ENCODE data around the gene SETD1A. TPM values are rescaled to one million over a fixed set of nuclear protein-coding genes. Genes with fewer than 3 reads are reported as not detected.
A peak's percentile ranks its signal among the peaks of the same experiment; 100 is the strongest.

Gene SETD1A
- total and polyA plus RNA-seq, 7 donors: 2.4 to 16.0 (median 5.6) TPM

DNA sequence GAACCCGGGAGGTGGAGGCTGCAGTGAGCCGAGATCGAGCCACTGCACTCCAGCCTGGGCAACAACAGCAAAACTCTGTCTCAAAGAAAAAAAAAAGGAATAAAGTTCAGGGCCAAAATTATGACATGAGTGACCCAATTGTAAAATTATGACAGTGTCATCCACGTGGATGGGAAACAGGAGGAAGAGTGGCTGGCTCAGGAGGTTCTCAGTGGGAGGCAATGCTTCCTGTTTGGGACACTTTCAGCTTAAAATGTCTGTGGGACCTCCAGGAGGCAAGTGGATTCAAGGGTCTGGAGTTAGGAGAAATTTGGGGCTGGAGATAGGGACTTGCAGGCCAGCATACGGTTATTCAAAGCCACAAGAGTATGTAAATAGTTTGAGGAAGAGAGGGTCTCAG lies 67.8 kb downstream of the SETD1A start:
- H3K27ac ChIP-seq: no peak overlapping the region
- 84 to 85% methylated on average over 5 of the region's 5 CpGs for WGBS, 2 donors

DNA sequence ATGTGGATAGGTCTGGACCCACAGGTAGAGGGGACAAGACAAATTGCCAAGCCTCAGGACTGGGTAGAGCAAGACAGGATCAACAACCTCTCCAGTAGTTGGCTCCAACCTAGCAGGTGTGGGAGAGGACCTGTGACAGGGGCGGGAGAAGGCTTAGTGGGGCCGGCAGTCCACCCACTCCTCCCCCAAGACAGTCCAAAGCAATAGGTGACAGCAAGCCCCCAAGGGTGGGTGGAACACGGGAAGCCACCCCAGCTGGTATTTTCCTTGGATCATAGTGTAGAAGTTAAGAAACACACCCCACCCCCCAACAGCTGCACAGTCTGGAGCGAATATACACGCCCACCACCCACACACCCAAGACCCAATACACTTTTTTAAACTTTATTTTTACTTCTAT lies 71.7 kb downstream of the SETD1A start:
- Histone ChIP-seq H3K27ac (no peak overlapping the region), H3K27me3 (no peaks in the 10 kb centered on the region), H3K36me3 (no peaks in the 10 kb centered on the region), H3K9me3 (no peaks in the 10 kb centered on the region), H3K4me3 (no peak overlapping the region), H3K4me1 (peaks cover 0 to 12% (median 9%) of the 10 kb centered on the region in 4 donors)
- intact Hi-C loops (cut with DNase I): no loop called here
- WGBS, 2 donors: 92% methylated on average over 5 of the region's 5 CpGs
- DNase-seq: no peak
- no peak for TF ChIP-seq EP300 (IDR thresholded peaks at IDR 0.05)
- TF ChIP-seq POLR2A (IDR thresholded peaks at IDR 0.05): no peak
- no peak for TF ChIP-seq POLR2AphosphoS5 (IDR thresholded peaks at IDR 0.05)
- TF ChIP-seq, protein P1, sequence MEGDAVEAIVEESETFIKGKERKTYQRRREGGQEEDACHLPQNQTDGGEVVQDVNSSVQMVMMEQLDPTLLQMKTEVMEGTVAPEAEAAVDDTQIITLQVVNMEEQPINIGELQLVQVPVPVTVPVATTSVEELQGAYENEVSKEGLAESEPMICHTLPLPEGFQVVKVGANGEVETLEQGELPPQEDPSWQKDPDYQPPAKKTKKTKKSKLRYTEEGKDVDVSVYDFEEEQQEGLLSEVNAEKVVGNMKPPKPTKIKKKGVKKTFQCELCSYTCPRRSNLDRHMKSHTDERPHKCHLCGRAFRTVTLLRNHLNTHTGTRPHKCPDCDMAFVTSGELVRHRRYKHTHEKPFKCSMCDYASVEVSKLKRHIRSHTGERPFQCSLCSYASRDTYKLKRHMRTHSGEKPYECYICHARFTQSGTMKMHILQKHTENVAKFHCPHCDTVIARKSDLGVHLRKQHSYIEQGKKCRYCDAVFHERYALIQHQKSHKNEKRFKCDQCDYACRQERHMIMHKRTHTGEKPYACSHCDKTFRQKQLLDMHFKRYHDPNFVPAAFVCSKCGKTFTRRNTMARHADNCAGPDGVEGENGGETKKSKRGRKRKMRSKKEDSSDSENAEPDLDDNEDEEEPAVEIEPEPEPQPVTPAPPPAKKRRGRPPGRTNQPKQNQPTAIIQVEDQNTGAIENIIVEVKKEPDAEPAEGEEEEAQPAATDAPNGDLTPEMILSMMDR (IDR thresholded peaks at IDR 0.05): no peak

More for the DNA sequence above, 67.8 kb downstream of the SETD1A start:
- TF ChIP-seq EP300 (IDR thresholded peaks at IDR 0.05) (no peak), POLR2AphosphoS5 (IDR thresholded peaks at IDR 0.05) (peak in 1 of 4 donors; percentile 34), POLR2A (IDR thresholded peaks at IDR 0.05) (no peak)
- TF ChIP-seq, protein P1 (IDR thresholded peaks at IDR 0.05): no peak
- DNase-seq: no peak
- H3K9me3 ChIP-seq: no peaks in the 10 kb centered on the region
- intact Hi-C loops (cut with DNase I): no loop called here
- H3K4me1 ChIP-seq: no peaks in the 10 kb centered on the region
- H3K36me3 ChIP-seq: no peaks in the 10 kb centered on the region
- H3K4me3 ChIP-seq: no peak overlapping the region
- H3K27me3 ChIP-seq: no peaks in the 10 kb centered on the region

DNA sequence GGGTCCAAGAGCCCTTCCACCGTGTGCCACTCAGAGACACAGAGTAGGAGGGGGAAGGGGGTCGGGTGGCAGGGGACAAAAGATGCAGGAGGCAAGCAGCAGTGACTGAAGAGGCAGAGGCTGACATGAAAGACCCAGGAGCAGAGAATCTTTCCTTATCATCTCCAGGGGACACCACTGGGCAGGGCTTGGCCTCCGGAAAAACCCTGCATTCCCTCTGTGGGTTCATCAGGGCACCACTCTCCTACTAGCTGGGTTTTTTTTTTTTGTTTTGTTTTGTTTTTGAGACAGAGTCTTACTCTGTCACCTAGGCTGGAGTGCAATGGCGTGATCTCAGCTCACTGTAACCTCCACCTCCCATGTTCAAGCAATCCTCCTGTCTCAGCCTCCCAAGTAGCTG lies 73.7 kb downstream of the SETD1A start:
- H3K27me3 ChIP-seq: no peaks in the 10 kb centered on the region
- intact Hi-C loops (cut with DNase I): no loop called here
- peaks cover 0 to 28% (median 18%) of the 10 kb centered on the region in 4 donors for H3K4me1 ChIP-seq
- no peak for DNase-seq
- H3K27ac ChIP-seq: no peak overlapping the region
- H3K36me3 ChIP-seq: peaks cover 0 to 17% (median 4%) of the 10 kb centered on the region in 4 donors
- TF ChIP-seq POLR2AphosphoS5 (IDR thresholded peaks at IDR 0.05): no peak
- TF ChIP-seq, protein P1 (IDR thresholded peaks at IDR 0.05): no peak
- TF ChIP-seq POLR2A (IDR thresholded peaks at IDR 0.05): no peak
- no peaks in the 10 kb centered on the region for H3K9me3 ChIP-seq
- 89 to 91% methylated on average over 4 of the region's 4 CpGs for WGBS, 2 donors
- H3K4me3 ChIP-seq: no peak overlapping the region

DNA sequence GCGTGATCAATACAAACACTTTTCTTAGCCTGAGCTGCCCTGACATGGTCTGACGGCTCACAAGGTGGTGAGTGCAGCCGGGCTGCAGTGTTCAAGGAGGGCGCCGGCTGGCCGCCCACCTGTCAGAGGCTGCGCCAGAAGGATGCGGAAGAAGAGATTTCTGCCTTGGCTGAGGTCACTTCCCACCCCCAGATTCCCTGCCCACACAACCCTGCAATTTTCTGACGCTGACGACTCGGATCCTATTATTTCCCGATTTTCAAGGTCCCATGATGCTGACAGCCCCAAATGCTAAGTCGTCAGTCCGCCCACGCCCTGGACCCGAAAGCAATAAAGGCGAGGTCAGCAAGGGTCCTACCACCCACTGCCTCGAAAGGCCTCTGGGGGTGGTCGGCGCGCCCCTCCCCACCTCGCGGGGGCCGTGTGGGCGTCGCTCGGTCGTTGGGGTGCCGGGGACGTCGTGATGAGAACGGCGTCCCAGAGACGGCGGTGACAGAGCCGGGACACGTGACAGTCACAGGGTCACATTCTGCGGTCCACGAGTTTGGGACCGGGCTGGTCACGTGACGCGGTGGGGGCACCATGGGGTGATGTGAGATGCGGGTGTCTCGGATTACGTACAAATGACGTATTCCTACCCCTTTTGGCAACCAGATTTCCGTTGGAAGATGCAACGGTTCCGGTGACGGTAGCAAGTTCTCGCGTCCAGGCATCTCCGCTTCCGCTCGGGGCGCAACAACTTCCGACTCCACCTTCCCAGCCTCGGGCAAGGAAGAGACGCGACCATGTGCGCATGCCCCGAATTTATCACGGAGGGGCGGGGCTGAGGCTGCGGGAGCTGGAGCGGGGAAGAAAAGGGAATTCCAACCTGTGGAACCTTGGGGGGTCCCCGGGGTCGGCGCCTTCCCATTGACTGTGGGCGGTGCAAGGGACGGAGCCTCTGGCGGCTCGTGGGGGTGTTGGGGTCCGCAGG lies 75.5 kb downstream of the SETD1A start, which contains the start of gene STX4:
STX4 (plus strand) TSS at position 823 of the 973 bp plus-strand sequence. CDS start 248 bp downstream, outside the sequence.
- intact Hi-C loops (cut with DNase I): loop anchor here (1.0 to 2.0 kb wide), 3 partner anchors 36 to 110 kb away; partner anchors contain the start of genes ZNF646 and ZNF668
- no peaks in the 10 kb centered on the region for H3K27me3 ChIP-seq
- WGBS, 2 donors: 1% methylated on average over 75 of the region's 75 CpGs
- H3K9me3 ChIP-seq: no peaks in the 10 kb centered on the region
- peaks cover 0 to 30% (median 9%) of the 10 kb centered on the region in 4 donors for H3K36me3 ChIP-seq
- H3K27ac ChIP-seq: peak within 1 kb of the TSS; percentile 87 to 98 (median 94)
- DNase-seq: peak; percentile 99
- TF ChIP-seq POLR2A (IDR thresholded peaks at IDR 0.05): peak in 1 of 2 donors; percentile 44
- peak in 2 of 4 donors; percentile 74 to 86 for TF ChIP-seq EP300 (IDR thresholded peaks at IDR 0.05)
- peak; percentile 56 to 86 (median 76) for TF ChIP-seq POLR2AphosphoS5 (IDR thresholded peaks at IDR 0.05)
- TF ChIP-seq, protein P1 (IDR thresholded peaks at IDR 0.05): no peak
- H3K4me3 ChIP-seq: peak within 1 kb of the TSS; percentile 79 to 98 (median 96)
- H3K4me1 ChIP-seq: peaks cover 0 to 29% (median 18%) of the 10 kb centered on the region in 4 donors

All from sigmoid colon (tissue), 7 donors.